GM20431 (cell line): ENCODE measurements around the gene HOMER1.

ENCODE experiments used
- in situ Hi-C: fragments of 300-500 bp; cut with MseI, MboI; formaldehyde crosslinking; loops from one replicate; pipeline ENCODE4 v1.15.0; 2020; ENCODE audit warnings: low sequenced_read_pairs; ENCODE audit not compliant: unreplicated experiment

Gene HOMER1

DNA sequence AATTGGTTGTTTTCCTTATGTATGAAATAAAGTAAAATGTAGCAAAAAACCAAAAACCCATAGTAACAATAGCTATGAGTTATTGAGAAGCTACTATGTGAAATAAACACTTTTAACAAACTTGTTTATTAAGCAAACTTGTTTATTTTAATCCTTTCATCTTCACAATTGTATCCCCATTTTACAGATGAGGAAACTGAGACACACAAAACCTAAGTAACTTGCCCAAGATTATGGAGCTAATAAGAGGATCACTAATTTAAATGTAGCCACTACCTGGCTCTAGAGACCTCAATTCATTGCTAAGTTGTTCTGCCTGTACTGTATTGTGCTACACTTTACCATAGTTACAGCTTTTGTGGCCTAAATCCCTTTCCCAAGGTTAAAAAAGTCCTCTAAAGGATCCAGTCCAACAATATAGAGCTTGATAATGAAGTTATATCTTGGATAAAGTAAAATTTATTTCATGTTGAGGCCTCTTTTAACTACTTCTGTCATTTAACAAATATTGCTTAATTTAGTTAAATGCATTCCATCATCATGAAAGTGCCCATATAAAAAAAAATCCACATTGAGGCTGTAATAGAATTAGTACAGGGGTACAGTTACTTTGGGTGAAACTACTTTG, 22.1 kb downstream of the HOMER1 start:
- in situ Hi-C loops: no loop called here

GRCh38 chr5:79490323-79490936, 23.5 kb downstream of the HOMER1 start:
- in situ Hi-C loops: no loop called here

- in situ Hi-C loops: no loop called here
Measured at GRCh38 chr5:79489773-79490172, 24.2 kb downstream of the HOMER1 start.

GRCh38 chr5:79488775-79489174, 25.2 kb downstream of the HOMER1 start:
- in situ Hi-C loops: no loop called here

DNA sequence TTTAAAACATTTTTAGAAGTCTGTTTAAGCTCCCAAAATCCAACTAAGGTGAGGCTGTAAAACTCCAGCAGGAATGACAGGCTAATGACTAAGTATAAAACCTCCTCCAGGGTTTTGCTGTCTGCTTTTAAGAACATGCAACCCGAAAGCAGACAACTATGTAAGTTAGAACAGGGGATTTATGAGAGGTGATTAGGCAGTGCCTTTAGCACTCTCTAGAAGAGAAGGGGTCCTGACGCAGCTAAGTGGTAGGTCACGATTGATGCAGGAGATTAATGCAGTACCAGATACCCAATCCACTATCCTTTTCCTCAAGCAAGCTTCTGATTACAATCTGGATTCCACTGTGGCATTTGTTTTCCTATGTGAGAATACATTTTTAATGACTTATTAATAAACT, 25.9 kb downstream of the HOMER1 start:
- in situ Hi-C loops: no loop called here

DNA sequence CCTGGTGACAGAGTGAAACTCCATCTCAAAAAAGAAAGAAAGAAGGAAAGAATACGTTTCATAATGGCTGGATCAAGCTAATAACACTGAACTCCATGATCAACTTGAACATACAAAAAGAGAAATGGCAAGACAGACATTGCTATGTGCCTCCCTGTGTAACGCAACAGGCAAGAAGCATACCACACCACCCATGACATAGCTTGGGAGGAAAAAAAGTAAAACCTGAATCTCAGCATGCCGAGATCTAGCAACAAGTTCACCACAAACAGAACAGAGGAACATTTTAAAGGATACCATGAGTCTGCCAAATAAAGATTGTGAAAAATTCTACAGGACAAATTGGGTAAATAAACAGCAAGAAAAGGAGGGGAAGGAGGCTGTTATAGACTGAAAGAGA, 26.7 kb downstream of the HOMER1 start:
- in situ Hi-C loops: no loop called here

GRCh38 chr5:79486116-79486515, 27.8 kb downstream of the HOMER1 start:
- in situ Hi-C loops: no loop called here

GRCh38 chr5:79484731-79485130, 29.2 kb downstream of the HOMER1 start:
- in situ Hi-C loops: no loop called here

GRCh38 chr5:79481574-79481973, 32.4 kb downstream of the HOMER1 start:
- in situ Hi-C loops: no loop called here

DNA sequence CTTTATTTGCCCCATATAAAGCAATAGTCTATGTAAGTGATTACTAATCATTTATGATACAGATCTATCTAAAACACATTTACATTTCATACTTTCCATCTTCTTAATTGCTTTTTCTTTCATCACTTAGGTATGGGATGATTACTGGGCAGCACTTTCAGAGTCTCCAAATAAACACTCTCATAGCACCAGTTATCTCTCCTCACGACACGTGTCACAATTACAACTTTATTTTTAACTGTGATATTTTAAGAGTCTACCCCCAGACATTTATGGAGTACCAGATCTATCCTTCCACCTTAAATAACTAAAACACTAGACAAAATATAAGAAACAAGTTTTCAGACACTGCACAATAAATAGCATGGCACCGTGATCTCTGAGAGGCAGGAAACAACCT, 32.9 kb downstream of the HOMER1 start:
- in situ Hi-C loops: no loop called here

DNA sequence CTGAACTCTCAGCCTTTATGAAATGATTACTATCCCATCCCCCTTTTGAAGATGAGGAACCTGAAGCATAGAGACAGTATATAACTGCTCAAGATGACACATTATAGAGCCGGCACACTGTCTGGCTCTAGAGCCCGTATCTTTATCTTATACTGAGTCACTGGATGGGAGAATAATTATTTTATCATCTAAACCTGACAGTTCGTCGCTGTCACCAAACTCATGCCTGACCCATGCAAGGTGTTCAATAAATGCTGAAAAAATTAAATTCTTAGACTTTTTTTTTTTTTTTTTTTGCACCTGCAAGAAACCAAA, 38.8 kb downstream of the HOMER1 start:
- in situ Hi-C loops: no loop called here

DNA sequence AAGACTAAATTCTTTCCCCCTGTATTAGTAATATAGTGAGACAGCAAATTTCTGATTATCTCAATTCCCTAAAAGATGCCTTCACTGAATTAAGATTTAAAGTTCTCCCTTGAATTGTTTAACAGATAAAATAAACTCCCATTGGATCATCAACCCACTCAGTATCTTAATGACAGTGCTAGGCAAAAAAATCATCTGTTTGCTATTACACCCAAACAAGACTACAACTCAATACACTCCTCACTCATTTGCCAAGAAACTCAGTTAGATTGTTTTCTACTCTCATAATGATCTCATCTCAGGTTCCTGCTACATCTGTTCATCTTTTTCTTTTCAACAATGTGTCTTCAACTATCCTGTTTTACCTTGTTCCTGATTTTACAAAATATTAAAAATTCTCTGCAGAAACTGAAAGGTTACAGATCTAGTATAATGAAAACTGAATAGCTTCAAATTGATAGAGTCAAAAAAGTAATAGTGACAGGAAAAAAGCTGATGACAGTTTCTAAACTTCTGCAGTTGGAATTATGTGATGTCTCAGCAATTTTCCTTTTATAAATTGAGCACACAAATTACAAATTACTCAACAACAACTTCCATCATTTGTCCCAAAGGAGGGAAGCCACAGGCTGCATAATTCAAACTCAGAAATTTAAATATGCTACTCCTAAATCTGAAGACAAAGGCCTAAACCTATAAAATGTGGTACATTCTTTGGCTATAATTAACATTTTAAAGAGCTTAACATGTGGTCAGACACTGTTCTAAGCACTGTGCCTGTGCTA, 39.4 kb downstream of the HOMER1 start:
- in situ Hi-C loops: loop anchor here (25.0 kb wide), 2 partner anchors 337 to 462 kb away; no protein-coding TSS in a partner anchor

DNA sequence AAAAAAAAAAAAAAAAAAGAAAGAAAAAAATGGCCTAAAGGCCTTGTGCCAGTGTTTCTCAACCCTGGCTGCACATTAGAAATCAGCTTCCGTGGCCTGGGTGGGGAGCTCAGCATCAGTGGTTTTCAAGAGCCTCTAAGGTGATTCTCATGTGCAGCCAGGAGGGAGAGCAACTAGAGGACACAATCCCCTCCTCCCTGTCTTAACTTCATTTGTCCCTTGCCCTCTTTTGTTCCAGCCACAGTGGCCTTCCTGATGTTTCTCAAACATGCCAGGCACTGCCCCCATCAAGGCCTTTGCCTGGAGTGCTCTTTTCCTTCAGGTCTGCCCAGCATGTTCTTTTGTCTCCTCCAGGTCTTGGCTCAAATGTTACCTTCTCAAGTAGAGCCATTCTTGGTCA, 42.4 kb downstream of the HOMER1 start:
- in situ Hi-C loops: loop anchor here (25.0 kb wide), 2 partner anchors 334 to 459 kb away; no protein-coding TSS in a partner anchor

DNA sequence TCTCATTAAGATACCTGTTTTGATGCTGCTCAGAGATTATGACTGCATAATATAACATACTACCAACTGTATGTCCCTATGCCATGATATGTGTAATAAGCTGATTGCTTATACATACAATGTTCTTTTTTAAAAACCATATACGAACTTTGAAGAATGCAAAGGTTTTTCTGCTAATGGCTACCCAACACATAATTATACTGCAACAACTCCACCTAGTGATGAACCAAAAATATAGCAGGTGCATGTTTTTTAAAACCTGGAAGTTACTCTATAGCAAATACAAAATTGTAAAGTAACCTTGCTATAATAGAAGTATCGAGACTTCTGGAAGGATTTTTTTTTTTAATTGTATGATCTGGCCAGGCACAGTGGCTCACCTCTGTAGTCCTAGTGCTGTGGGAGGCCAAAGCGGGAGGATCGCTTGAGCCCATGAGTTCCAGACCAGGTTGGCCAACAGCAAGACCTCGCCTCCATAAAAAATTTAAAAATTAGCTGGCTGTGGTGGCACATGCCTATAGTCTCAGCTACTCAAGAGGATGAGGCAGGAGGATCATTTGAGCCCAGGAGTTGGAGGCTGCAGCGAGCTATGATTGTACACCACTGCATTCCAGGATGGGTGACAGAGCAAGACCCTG, 49.1 kb downstream of the HOMER1 start:
- in situ Hi-C loops: loop anchor here (25.0 kb wide), 2 partner anchors 328 to 453 kb away; no protein-coding TSS in a partner anchor

DNA sequence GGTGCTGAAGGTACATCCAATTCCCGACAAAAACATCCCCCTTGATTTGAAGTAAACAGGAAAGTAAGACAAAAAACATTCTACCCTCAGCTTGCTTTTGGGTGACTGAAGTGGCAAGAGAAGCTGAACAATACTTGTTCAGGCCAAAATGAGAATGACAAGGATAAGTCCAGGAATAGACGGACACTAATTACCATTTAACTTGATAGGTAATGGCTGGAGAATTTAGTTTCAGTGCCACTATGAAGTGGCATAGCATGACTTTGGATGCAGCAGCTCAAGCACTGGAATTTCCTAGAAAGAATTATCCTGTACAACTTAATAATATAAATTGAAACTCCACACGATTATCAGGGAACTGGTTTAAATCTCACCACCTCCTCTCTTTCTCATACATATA, 49.7 kb downstream of the HOMER1 start:
- in situ Hi-C loops: loop anchor here (25.0 kb wide), 2 partner anchors 327 to 452 kb away; no protein-coding TSS in a partner anchor

- in situ Hi-C loops: loop anchor here (25.0 kb wide), 2 partner anchors 322 to 447 kb away; no protein-coding TSS in a partner anchor
Measured at GRCh38 chr5:79459626-79460025, 54.3 kb downstream of the HOMER1 start.

- in situ Hi-C loops: loop anchor here (25.0 kb wide), 2 partner anchors 320 to 445 kb away; no protein-coding TSS in a partner anchor
Measured at GRCh38 chr5:79456890-79457583, 56.9 kb downstream of the HOMER1 start.

DNA sequence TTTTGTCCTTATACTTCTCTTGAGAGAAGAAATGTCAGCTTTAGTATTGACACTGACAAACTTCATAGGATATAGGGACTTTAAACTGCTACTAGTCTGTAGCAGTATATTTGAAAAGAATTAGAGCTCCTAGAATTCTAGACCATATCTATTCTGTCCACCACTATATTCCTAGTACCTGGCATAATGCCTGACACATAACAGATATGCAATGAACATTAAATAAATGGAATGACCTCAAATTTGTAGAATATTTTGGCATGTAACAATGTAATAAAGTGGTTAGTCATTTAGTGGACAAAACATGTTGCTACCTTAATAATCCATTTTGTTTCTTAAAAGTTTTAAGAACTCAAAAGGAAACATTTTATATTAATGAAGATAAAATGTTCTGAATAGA, 57.5 kb downstream of the HOMER1 start:
- in situ Hi-C loops: loop anchor here (25.0 kb wide), 2 partner anchors 319 to 444 kb away; no protein-coding TSS in a partner anchor

DNA sequence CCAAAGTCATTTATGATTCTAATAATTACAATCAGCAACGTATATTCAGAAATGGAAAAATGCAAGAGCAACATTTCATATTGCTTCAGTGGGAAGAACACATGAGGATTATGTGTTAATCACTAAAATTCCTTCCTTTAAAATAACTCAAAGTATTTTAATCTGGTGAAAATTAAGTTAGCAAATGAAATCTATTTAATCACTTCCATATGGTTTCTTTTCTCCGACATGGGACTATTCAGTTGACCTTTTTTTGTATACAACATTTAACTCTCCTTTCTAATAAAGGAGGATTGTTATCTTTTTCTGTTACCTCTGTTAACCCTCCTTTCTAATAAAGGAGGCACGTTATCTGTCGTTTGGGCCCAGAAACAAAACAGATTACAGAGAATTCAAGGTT, 59.9 kb downstream of the HOMER1 start:
- in situ Hi-C loops: loop anchor here (25.0 kb wide), 2 partner anchors 317 to 442 kb away; no protein-coding TSS in a partner anchor

GRCh38 chr5:79448336-79448735, 65.6 kb downstream of the HOMER1 start:
- in situ Hi-C loops: no loop called here
